Panc1 (cell line): Measurements from ENCODE around the gene NPDC1. TPM values are rescaled to one million over a fixed set of nuclear protein-coding genes. Genes with fewer than 3 reads are reported as not detected.
A peak's percentile ranks its signal among the peaks of the same experiment; 100 is the strongest.

Experiments
- ATAC-seq: fragments of 200-7000 bp; cut with Tn5 transposase; 2 replicates; pipeline ENCODE4 v1.9.1; 2020; ENCODE audit warnings: mild to moderate bottlenecking, moderate library complexity
- BruUV-seq: library from RNA; stranded (reverse); fragments of 400-500 nt; replicated peaks from 2 replicates; lab custom pipeline; 2021; lab: Mats Ljungman, UMichigan
- CTCF ChIA-PET: fragments of 300-600 bp; sonication (Branson Sonifier 250); formaldehyde crosslinking; loops from one replicate; lab custom pipeline; 2022; ENCODE audit warnings: antibody characterized with exemption; lab: Charles Lee
- POLR2A ChIA-PET: fragments of 300-600 bp; sonication (Branson Sonifier 250); formaldehyde crosslinking; loops from one replicate; lab custom pipeline; 2022; ENCODE audit warnings: antibody characterized with exemption; lab: Charles Lee
- DNase-seq: peaks from one replicate; pipeline ENCODE4 v3.0.0-alpha.2; 2010; ENCODE audit warnings: low read depth, low spot score
- H3K27ac ChIP-seq: 2 replicates; pipeline ENCODE4 v1.5.1; 2011; ENCODE audit warnings: mild to moderate bottlenecking, low read length, inconsistent platforms
- H3K27me3 ChIP-seq: fragments of 200-500 bp; sonication (Bioruptor generic); 2 replicates; pipeline ENCODE4 v1.6.0; 2014; ENCODE audit warnings: low read length, inconsistent platforms; ENCODE audit not compliant: control insufficient read depth, insufficient read depth
- H3K36me3 ChIP-seq: fragments of 200-500 bp; sonication (Bioruptor generic); 2 replicates; pipeline ENCODE4 v1.5.1; 2014; ENCODE audit warnings: inconsistent platforms, mild to moderate bottlenecking, low read length, moderate library complexity; ENCODE audit not compliant: control insufficient read depth, insufficient read depth
- H3K4me1 ChIP-seq: 2 replicates; pipeline ENCODE4 v1.5.1; 2011; ENCODE audit warnings: inconsistent platforms, mild to moderate bottlenecking, low read length, moderate library complexity; ENCODE audit not compliant: control insufficient read depth, insufficient read depth
- H3K4me3 ChIP-seq, 2 experiments: 2 replicates each; pipeline ENCODE4 v1.5.1; 2011 to 2012; ENCODE audit warnings: low read depth in 2 of 2, low read length in 2 of 2, mild to moderate bottlenecking in 2 of 2, inconsistent platforms in 1 of 2, moderate library complexity in 1 of 2
- H3K9me3 ChIP-seq: fragments of 200-500 bp; sonication (Bioruptor generic); 2 replicates; pipeline ENCODE4 v1.5.1; 2014; ENCODE audit warnings: low read depth, mild to moderate bottlenecking, inconsistent platforms, low read length, moderate library complexity; ENCODE audit not compliant: control insufficient read depth, insufficient read depth
- POLR2AphosphoS5 ChIP-seq: IDR thresholded peaks from 2 replicates; pipeline ENCODE4 v1.6.1; 2012; ENCODE audit warnings: mild to moderate bottlenecking, low read depth, low read length, moderate library complexity
- SIN3A ChIP-seq: IDR thresholded peaks from 2 replicates; pipeline ENCODE4 v1.6.1; 2012; ENCODE audit warnings: low read depth, mild to moderate bottlenecking, low read length, moderate library complexity, borderline replicate concordance; ENCODE audit not compliant: insufficient read depth
- TCF7L2 ChIP-seq: IDR thresholded peaks from 2 replicates; pipeline ENCODE4 v1.6.1; 2011; ENCODE audit warnings: mild to moderate bottlenecking, low read depth, low read length, inconsistent platforms
- in situ Hi-C: cut with HindIII; loops from 2 replicates; pipeline ENCODE4 v1.10.0; 2016; ENCODE audit warnings: low sequenced_read_pairs, low pct_unique_long_range_greater_than_20kb
- intact Hi-C: fragments of 100-400 bp; cut with micrococcal nuclease; formaldehyde crosslinking; loops from one replicate; pipeline ENCODE4 v1.10.0; 2022; ENCODE audit not compliant: unreplicated experiment
- total RNA-seq: library from RNA; stranded (reverse); gene quantifications from one replicate; pipeline ENCODE4 v1.2.1, GENCODE V29; 2021; ENCODE audit not compliant: unreplicated experiment
- TF ChIP-seq, protein P1 (sequence below), 2 experiments: IDR thresholded peaks; 2 replicates each; pipeline ENCODE4 v1.6.1; 2011 to 2012; ENCODE audit warnings: low read depth in 2 of 2, control low read depth in 1 of 2, low read length in 1 of 2, mild to moderate bottlenecking in 1 of 2, moderate library complexity in 1 of 2; ENCODE audit not compliant: insufficient read depth in 1 of 2
- TF ChIP-seq, protein P2 (sequence below): fragments of 450-650 bp; IDR thresholded peaks from 2 replicates; pipeline ENCODE4 v1.5.1; 2017; ENCODE audit warnings: mild to moderate bottlenecking

Gene NPDC1
- total RNA-seq, 1 experiment from 2014 or later, result 43.5 TPM

DNA sequence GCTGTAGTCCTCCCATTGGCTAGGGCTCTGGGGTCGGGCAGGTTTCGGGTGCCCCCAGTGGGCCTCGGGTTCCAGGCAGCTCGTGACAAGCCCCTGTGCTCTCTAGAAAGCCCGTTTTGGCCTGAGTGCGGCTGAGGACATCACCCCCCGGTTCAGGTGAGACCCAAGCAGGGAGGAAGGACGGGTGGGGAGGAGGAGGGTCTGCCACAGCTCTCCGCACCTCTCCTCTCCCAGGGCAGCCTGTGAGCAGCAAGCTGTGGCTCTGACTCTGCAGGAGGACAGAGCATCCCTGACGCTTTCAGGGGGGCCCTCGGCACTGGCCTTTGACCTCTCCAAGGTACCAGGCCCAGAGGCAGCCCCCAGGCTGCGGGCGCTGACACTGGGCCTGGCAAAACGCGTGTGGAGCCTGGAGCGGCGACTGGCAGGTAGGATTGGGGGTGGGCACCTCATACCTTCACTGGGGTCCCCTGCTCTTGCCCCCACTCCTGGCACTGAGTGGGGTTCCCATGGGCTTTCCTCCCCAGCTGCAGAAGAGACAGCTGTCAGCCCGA is 53.1 kb downstream of the NPDC1 start:
- DNase-seq, result no peak
- Histone ChIP-seq H3K4me3 (peak overlapping the region; percentile 68 to 78), H3K27me3 (no peaks in the 10 kb centered on the region), H3K27ac (peak overlapping the region; percentile 71), H3K36me3 (no peaks in the 10 kb centered on the region; the same call in 1 of the 2 replicates), H3K9me3 (no peaks in the 10 kb centered on the region), H3K4me1 (peaks cover 17% of the 10 kb centered on the region)
- intact Hi-C loops, result no loop called here
- ChIA-PET CTCF (no interaction called here), POLR2A (no interaction called here)
- BruUV-seq, result TSS peak; percentile 99
- TF ChIP-seq POLR2AphosphoS5 (no peak), SIN3A (no peak), TCF7L2 (no peak)
- TF ChIP-seq, protein P1, sequence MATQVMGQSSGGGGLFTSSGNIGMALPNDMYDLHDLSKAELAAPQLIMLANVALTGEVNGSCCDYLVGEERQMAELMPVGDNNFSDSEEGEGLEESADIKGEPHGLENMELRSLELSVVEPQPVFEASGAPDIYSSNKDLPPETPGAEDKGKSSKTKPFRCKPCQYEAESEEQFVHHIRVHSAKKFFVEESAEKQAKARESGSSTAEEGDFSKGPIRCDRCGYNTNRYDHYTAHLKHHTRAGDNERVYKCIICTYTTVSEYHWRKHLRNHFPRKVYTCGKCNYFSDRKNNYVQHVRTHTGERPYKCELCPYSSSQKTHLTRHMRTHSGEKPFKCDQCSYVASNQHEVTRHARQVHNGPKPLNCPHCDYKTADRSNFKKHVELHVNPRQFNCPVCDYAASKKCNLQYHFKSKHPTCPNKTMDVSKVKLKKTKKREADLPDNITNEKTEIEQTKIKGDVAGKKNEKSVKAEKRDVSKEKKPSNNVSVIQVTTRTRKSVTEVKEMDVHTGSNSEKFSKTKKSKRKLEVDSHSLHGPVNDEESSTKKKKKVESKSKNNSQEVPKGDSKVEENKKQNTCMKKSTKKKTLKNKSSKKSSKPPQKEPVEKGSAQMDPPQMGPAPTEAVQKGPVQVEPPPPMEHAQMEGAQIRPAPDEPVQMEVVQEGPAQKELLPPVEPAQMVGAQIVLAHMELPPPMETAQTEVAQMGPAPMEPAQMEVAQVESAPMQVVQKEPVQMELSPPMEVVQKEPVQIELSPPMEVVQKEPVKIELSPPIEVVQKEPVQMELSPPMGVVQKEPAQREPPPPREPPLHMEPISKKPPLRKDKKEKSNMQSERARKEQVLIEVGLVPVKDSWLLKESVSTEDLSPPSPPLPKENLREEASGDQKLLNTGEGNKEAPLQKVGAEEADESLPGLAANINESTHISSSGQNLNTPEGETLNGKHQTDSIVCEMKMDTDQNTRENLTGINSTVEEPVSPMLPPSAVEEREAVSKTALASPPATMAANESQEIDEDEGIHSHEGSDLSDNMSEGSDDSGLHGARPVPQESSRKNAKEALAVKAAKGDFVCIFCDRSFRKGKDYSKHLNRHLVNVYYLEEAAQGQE (IDR thresholded peaks at IDR 0.05; ENCODE audit: insufficient read depth in 1 of 2, low read depth in 2 of 2, low read length in 1 of 2), result no peak
- TF ChIP-seq, protein P2, sequence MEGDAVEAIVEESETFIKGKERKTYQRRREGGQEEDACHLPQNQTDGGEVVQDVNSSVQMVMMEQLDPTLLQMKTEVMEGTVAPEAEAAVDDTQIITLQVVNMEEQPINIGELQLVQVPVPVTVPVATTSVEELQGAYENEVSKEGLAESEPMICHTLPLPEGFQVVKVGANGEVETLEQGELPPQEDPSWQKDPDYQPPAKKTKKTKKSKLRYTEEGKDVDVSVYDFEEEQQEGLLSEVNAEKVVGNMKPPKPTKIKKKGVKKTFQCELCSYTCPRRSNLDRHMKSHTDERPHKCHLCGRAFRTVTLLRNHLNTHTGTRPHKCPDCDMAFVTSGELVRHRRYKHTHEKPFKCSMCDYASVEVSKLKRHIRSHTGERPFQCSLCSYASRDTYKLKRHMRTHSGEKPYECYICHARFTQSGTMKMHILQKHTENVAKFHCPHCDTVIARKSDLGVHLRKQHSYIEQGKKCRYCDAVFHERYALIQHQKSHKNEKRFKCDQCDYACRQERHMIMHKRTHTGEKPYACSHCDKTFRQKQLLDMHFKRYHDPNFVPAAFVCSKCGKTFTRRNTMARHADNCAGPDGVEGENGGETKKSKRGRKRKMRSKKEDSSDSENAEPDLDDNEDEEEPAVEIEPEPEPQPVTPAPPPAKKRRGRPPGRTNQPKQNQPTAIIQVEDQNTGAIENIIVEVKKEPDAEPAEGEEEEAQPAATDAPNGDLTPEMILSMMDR, result no peak
- in situ Hi-C loops, result no loop called here
- ATAC-seq, result no peak

DNA sequence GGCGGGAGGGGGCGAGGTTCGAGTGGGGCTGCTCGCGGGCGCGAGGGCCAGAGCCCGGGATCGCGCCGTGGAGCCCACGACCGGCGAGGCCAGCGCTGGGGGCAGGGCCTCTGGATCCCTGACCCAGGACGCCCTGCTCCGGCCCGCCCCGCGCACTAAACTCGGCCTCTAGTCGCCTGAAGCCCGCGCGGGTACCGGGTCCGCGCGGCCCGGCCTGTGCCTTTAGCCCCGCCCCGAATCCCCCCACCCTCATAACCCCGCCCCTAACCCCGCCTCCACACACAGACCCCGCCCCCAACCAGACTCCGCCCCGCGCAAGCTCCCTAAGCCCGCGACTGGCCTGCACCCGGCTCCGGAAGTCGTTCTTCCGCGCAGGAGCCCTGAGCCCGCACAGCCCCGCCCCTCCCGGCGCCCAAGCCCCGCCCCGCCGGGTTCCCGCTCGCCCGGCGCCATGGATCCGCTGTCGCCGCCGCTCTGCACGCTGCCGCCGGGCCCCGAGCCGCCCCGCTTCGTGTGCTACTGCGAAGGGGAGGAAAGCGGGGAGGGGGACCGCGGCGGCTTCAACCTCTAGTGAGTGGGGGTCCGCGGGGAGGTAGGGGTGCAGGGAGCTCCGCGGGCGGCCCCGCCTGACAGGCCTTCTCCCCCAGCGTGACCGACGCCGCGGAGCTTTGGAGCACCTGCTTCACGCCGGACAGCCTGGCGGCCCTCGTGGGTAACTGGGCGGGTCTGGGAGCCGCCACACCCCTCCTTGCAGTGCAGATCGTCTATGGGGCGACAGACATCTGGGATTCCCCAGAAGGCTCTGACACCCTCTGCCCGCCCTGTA is 53.8 kb downstream of the NPDC1 start, which contains the start of gene PAXX:
TSS of gene PAXX (plus strand) at position 430 of the 826 bp plus-strand sequence. CDS start at position 452, 22 bp downstream.
- ChIA-PET CTCF (interaction anchor here (0.6 kb wide), 1 partner anchor 44 kb away, joined by 4 read pairs; no protein-coding TSS in a partner anchor), POLR2A (interaction anchor here (0.6 kb wide), 2 partner anchors 92 to 158 kb away, joined by 7 to 13 read pairs; no protein-coding TSS in a partner anchor)
- no TSS peak for BruUV-seq
- TF ChIP-seq, protein P2, result no peak
- peak; percentile 55; the same call in 1 of the 2 replicates for TF ChIP-seq SIN3A
- TF ChIP-seq POLR2AphosphoS5, result no peak
- DNase-seq (no peak), ATAC-seq (peak; percentile 87)
- H3K27me3 ChIP-seq, result no peaks in the 10 kb centered on the region
- H3K36me3 ChIP-seq, result no peaks in the 10 kb centered on the region; the same call in 1 of the 2 replicates
- in situ Hi-C loops, result no loop called here
- H3K4me3 ChIP-seq, result peak within 1 kb of the TSS; percentile 68 to 78
- peak within 1 kb of the TSS; percentile 77 for H3K27ac ChIP-seq
- intact Hi-C loops, result no loop called here
- no peaks in the 10 kb centered on the region for H3K9me3 ChIP-seq
- peaks cover 17% of the 10 kb centered on the region for H3K4me1 ChIP-seq
